GM23338 (cell line): ENCODE measurements around the gene MIB2. TPM values are rescaled to one million over a fixed set of nuclear protein-coding genes. Genes with fewer than 3 reads are reported as not detected.

ENCODE experiments used
- ATAC-seq: fragments of 200-7000 bp; cut with Tn5 transposase; 3 replicates; pipeline ENCODE4 v1.9.1; 2020
- DNase-seq: peaks from one replicate; pipeline ENCODE4 v3.0.0-alpha.2; 2015; ENCODE audit warnings: low spot score
- H2AFZ ChIP-seq: fragments of 200-600 bp; sonication (generic); 2 replicates; pipeline ENCODE4 v1.8.0; 2016; ENCODE audit warnings: antibody characterized with exemption, mild to moderate bottlenecking, moderate library complexity
- H3F3A ChIP-seq: fragments of 200-600 bp; sonication (generic); replicated peaks from 2 replicates; pipeline ENCODE4 v1.8.0; 2017; ENCODE audit warnings: antibody characterized with exemption, mixed run types, low read depth
- H3K27ac ChIP-seq: fragments of 200-600 bp; sonication (generic); 2 replicates; pipeline ENCODE4 v1.6.1; 2016; ENCODE audit warnings: low read depth
- H3K27me3 ChIP-seq: fragments of 200-600 bp; sonication (generic); 2 replicates; pipeline ENCODE4 v1.8.0; 2016; ENCODE audit warnings: mild to moderate bottlenecking, mixed run types, moderate library complexity; ENCODE audit not compliant: insufficient read depth
- H3K36me3 ChIP-seq: fragments of 200-600 bp; sonication (generic); 2 replicates; pipeline ENCODE4 v1.8.0; 2016; ENCODE audit warnings: mild to moderate bottlenecking; ENCODE audit not compliant: insufficient read depth
- H3K4me1 ChIP-seq: fragments of 200-600 bp; sonication (generic); 2 replicates; pipeline ENCODE4 v1.8.0; 2016; ENCODE audit warnings: mild to moderate bottlenecking, moderate library complexity; ENCODE audit not compliant: insufficient read depth
- H3K4me2 ChIP-seq: fragments of 200-600 bp; sonication (generic); 2 replicates; pipeline ENCODE4 v1.7.1; 2017; ENCODE audit warnings: mixed run types
- H3K4me3 ChIP-seq: fragments of 200-600 bp; sonication (generic); 2 replicates; pipeline ENCODE4 v1.6.1; 2016; ENCODE audit warnings: mixed run types
- H3K79me2 ChIP-seq: fragments of 200-600 bp; sonication (generic); replicated peaks from 2 replicates; pipeline ENCODE4 v1.8.0; 2017; ENCODE audit warnings: mild to moderate bottlenecking; ENCODE audit not compliant: insufficient read depth
- H3K9me2 ChIP-seq: fragments of 200-600 bp; sonication (generic); 2 replicates; pipeline ENCODE4 v1.8.0; 2017; ENCODE audit not compliant: insufficient read depth
- H4K20me1 ChIP-seq: fragments of 200-600 bp; sonication (generic); replicated peaks from 2 replicates; pipeline ENCODE4 v1.8.0; 2017; ENCODE audit warnings: mild to moderate bottlenecking; ENCODE audit not compliant: insufficient read depth
- H3K27ac Mint-ChIP-seq: 2 replicates; pipeline ENCODE4 v1.8.0; 2020; ENCODE audit warnings: inconsistent platforms, mild to moderate bottlenecking, moderate library complexity, mixed read lengths
- H3K27me3 Mint-ChIP-seq: 3 replicates; pipeline ENCODE4 v1.8.0; 2022; ENCODE audit warnings: low read depth, mild to moderate bottlenecking, moderate library complexity, mixed read lengths, inconsistent platforms; ENCODE audit not compliant: insufficient read depth, poor library complexity
- H3K36me3 Mint-ChIP-seq: 3 replicates; pipeline ENCODE4 v1.8.0; 2021; ENCODE audit warnings: low read depth, mild to moderate bottlenecking, inconsistent platforms, moderate library complexity, mixed read lengths
- H3K4me1 Mint-ChIP-seq: 3 replicates; pipeline ENCODE4 v1.8.0; 2020; ENCODE audit warnings: mild to moderate bottlenecking, inconsistent platforms, mixed read lengths
- H3K4me3 Mint-ChIP-seq: 3 replicates; pipeline ENCODE4 v1.8.0; 2021; ENCODE audit warnings: moderate library complexity, mild to moderate bottlenecking, inconsistent platforms, mixed read lengths
- H3K9me3 Mint-ChIP-seq: 3 replicates; pipeline ENCODE4 v1.8.0; 2020; ENCODE audit warnings: moderate library complexity, mild to moderate bottlenecking, inconsistent platforms, mixed read lengths
- CREB1 ChIP-seq: fragments of 250-450 bp; sonication (Bioruptor Pico); IDR thresholded peaks from 2 replicates; pipeline ENCODE4 v1.5.0; 2020; ENCODE audit warnings: low read depth, mild to moderate bottlenecking, moderate library complexity
- EZH2 ChIP-seq: fragments of 200-600 bp; sonication (generic); IDR thresholded peaks from one replicate; pipeline ENCODE4 v1.8.0; 2017; ENCODE audit warnings: antibody characterized with exemption, mild to moderate bottlenecking, low read depth; ENCODE audit not compliant: unreplicated experiment
- EZH2phosphoT487 ChIP-seq: fragments of 200-600 bp; sonication (generic); IDR thresholded peaks from one replicate; pipeline ENCODE4 v1.8.1; 2018; ENCODE audit warnings: antibody characterized with exemption; ENCODE audit not compliant: unreplicated experiment
- JUNB ChIP-seq: IDR thresholded peaks from one replicate; pipeline ENCODE4 v1.6.1; 2016; ENCODE audit warnings: antibody characterized with exemption; ENCODE audit not compliant: unreplicated experiment
- NANOG ChIP-seq: IDR thresholded peaks from 2 replicates; pipeline ENCODE4 v1.6.1; 2016; ENCODE audit warnings: antibody characterized with exemption, borderline replicate concordance
- POLR2AphosphoS5 ChIP-seq: IDR thresholded peaks from 2 replicates; pipeline ENCODE4 v1.6.1; 2016; ENCODE audit warnings: antibody characterized with exemption, low read depth
- STAT1 ChIP-seq: IDR thresholded peaks from one replicate; pipeline ENCODE4 v1.6.1; 2016; ENCODE audit warnings: antibody characterized with exemption; ENCODE audit not compliant: unreplicated experiment
- ZNF114 ChIP-seq: fragments of 250-450 bp; sonication (Bioruptor Pico); IDR thresholded peaks from 2 replicates; pipeline ENCODE4 v1.5.0; 2020; ENCODE audit warnings: mild to moderate bottlenecking, moderate library complexity
- ZNF331 ChIP-seq: fragments of 250-450 bp; sonication (Bioruptor Pico); IDR thresholded peaks from 2 replicates; pipeline ENCODE4 v1.5.0; 2020; ENCODE audit warnings: low read depth, mild to moderate bottlenecking, moderate library complexity
- polyA plus RNA-seq: library from polyadenylated mRNA; unstranded; fragments of >200 nt; fragmentation: Nextera tagmentation; extraction: Ambion mirVana; gene quantifications from 2 replicates; pipeline ENCODE4 v1.2.1, GENCODE V29; 2016
- total RNA-seq: library from RNA; depleted of rRNA; stranded (reverse); fragments of >200 nt; shearing (Covaris generic); gene quantifications from 2 replicates; pipeline ENCODE4 v1.2.3, GENCODE V29; 2014
- TF ChIP-seq, protein P1 (sequence below), 2 experiments: fragments of 200-600 bp in 1 of 2; sonication (generic) in 1 of 2; conservative IDR thresholded peaks; 2 replicates each; pipeline versions ENCODE4 v1.5.1 to v1.6.1; 2016 to 2017; ENCODE audit warnings: antibody characterized with exemption in 2 of 2, low read depth in 2 of 2, mild to moderate bottlenecking in 2 of 2, moderate library complexity in 1 of 2
- TF ChIP-seq, protein P2 (sequence below): IDR thresholded peaks from 2 replicates; pipeline ENCODE4 v1.6.1; 2016; ENCODE audit warnings: antibody characterized with exemption
- TF ChIP-seq, protein P3 (sequence below): IDR thresholded peaks from one replicate; pipeline ENCODE4 v1.6.1; 2018; ENCODE audit warnings: antibody characterized with exemption; ENCODE audit not compliant: unreplicated experiment
- TF ChIP-seq, protein P4 (sequence below): fragments of 250-450 bp; sonication (Bioruptor Pico); IDR thresholded peaks from 2 replicates; pipeline ENCODE4 v1.5.0; 2020; ENCODE audit warnings: mild to moderate bottlenecking, moderate library complexity

The MIB2 gene
- total and polyA plus RNA-seq, 2 experiments from 2014 or later = 82.6 to 104 TPM

DNA sequence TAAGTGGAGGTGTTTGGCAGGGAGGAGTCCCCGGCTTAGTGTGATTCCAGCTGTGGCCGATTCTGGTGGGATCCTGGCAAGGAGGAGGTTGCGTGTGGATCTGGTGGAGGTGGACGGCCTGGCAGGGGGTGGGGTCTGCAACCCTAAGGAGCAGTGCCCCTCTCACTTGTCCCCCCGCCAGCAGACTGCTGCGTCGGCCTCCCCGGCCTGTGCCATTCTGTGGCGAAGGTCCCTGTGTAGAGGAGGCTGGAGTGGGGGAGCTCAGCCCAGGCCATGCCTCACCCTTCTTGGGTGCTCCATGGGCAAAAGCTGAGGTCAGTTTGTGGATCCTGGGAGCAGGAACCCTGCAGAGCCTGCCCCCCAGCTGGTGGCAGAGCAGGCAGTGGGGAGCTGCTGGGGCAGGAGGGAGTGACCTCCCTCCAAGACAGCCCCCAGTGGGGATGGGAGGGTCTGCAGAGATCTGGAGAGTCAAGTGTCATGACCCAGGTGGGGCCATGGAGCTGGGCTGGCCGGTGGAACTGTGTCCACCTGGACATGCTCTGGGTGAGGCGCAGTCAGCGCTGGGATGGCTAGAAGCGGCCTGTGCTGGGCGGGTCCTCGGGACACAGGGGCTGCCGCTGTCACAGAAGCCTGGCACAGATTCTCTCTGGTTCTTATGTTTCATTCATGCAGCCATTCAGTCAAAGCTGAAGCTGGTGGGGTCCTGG, 5.3 kb downstream of the MIB2 start:
- no peaks in the 10 kb centered on the region; the same call in 2 of the 3 replicates for H3K36me3 Mint-ChIP-seq
- no peaks in the 10 kb centered on the region; the same call in 2 of the 3 replicates for H3K4me1 Mint-ChIP-seq
- Histone ChIP-seq H3K79me2 (no peaks in the 10 kb centered on the region; the same call in 1 of the 2 replicates), H3K36me3 (no peaks in the 10 kb centered on the region), H3K4me3 (no peak overlapping the region), H3F3A (no peaks in the 10 kb centered on the region; the same call in 1 of the 2 replicates), H3K27me3 (no peaks in the 10 kb centered on the region), H3K9me2 (no peaks in the 10 kb centered on the region), H3K27ac (no peak overlapping the region), H2AFZ (no peak overlapping the region), H3K4me1 (no peaks in the 10 kb centered on the region; the same call in 1 of the 2 replicates), H4K20me1 (peaks cover 5% of the 10 kb centered on the region), H3K4me2 (no peak overlapping the region)
- TF ChIP-seq, protein P1, sequence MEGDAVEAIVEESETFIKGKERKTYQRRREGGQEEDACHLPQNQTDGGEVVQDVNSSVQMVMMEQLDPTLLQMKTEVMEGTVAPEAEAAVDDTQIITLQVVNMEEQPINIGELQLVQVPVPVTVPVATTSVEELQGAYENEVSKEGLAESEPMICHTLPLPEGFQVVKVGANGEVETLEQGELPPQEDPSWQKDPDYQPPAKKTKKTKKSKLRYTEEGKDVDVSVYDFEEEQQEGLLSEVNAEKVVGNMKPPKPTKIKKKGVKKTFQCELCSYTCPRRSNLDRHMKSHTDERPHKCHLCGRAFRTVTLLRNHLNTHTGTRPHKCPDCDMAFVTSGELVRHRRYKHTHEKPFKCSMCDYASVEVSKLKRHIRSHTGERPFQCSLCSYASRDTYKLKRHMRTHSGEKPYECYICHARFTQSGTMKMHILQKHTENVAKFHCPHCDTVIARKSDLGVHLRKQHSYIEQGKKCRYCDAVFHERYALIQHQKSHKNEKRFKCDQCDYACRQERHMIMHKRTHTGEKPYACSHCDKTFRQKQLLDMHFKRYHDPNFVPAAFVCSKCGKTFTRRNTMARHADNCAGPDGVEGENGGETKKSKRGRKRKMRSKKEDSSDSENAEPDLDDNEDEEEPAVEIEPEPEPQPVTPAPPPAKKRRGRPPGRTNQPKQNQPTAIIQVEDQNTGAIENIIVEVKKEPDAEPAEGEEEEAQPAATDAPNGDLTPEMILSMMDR (conservative IDR thresholded peaks at IDR 0.05; ENCODE audit: low read depth in 2 of 2) = no peak
- TF ChIP-seq POLR2AphosphoS5 (no peak), STAT1 (no peak), JUNB (no peak), CREB1 (CRISPR knock-in tag) (no peak), EZH2phosphoT487 (no peak), EZH2 (no peak), ZNF114 (CRISPR knock-in tag) (no peak), NANOG (no peak), ZNF331 (CRISPR knock-in tag) (no peak)
- TF ChIP-seq, protein P2, sequence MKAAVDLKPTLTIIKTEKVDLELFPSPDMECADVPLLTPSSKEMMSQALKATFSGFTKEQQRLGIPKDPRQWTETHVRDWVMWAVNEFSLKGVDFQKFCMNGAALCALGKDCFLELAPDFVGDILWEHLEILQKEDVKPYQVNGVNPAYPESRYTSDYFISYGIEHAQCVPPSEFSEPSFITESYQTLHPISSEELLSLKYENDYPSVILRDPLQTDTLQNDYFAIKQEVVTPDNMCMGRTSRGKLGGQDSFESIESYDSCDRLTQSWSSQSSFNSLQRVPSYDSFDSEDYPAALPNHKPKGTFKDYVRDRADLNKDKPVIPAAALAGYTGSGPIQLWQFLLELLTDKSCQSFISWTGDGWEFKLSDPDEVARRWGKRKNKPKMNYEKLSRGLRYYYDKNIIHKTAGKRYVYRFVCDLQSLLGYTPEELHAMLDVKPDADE = no peak
- TF ChIP-seq, protein P3, sequence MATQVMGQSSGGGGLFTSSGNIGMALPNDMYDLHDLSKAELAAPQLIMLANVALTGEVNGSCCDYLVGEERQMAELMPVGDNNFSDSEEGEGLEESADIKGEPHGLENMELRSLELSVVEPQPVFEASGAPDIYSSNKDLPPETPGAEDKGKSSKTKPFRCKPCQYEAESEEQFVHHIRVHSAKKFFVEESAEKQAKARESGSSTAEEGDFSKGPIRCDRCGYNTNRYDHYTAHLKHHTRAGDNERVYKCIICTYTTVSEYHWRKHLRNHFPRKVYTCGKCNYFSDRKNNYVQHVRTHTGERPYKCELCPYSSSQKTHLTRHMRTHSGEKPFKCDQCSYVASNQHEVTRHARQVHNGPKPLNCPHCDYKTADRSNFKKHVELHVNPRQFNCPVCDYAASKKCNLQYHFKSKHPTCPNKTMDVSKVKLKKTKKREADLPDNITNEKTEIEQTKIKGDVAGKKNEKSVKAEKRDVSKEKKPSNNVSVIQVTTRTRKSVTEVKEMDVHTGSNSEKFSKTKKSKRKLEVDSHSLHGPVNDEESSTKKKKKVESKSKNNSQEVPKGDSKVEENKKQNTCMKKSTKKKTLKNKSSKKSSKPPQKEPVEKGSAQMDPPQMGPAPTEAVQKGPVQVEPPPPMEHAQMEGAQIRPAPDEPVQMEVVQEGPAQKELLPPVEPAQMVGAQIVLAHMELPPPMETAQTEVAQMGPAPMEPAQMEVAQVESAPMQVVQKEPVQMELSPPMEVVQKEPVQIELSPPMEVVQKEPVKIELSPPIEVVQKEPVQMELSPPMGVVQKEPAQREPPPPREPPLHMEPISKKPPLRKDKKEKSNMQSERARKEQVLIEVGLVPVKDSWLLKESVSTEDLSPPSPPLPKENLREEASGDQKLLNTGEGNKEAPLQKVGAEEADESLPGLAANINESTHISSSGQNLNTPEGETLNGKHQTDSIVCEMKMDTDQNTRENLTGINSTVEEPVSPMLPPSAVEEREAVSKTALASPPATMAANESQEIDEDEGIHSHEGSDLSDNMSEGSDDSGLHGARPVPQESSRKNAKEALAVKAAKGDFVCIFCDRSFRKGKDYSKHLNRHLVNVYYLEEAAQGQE = no peak
- TF ChIP-seq, protein P4, sequence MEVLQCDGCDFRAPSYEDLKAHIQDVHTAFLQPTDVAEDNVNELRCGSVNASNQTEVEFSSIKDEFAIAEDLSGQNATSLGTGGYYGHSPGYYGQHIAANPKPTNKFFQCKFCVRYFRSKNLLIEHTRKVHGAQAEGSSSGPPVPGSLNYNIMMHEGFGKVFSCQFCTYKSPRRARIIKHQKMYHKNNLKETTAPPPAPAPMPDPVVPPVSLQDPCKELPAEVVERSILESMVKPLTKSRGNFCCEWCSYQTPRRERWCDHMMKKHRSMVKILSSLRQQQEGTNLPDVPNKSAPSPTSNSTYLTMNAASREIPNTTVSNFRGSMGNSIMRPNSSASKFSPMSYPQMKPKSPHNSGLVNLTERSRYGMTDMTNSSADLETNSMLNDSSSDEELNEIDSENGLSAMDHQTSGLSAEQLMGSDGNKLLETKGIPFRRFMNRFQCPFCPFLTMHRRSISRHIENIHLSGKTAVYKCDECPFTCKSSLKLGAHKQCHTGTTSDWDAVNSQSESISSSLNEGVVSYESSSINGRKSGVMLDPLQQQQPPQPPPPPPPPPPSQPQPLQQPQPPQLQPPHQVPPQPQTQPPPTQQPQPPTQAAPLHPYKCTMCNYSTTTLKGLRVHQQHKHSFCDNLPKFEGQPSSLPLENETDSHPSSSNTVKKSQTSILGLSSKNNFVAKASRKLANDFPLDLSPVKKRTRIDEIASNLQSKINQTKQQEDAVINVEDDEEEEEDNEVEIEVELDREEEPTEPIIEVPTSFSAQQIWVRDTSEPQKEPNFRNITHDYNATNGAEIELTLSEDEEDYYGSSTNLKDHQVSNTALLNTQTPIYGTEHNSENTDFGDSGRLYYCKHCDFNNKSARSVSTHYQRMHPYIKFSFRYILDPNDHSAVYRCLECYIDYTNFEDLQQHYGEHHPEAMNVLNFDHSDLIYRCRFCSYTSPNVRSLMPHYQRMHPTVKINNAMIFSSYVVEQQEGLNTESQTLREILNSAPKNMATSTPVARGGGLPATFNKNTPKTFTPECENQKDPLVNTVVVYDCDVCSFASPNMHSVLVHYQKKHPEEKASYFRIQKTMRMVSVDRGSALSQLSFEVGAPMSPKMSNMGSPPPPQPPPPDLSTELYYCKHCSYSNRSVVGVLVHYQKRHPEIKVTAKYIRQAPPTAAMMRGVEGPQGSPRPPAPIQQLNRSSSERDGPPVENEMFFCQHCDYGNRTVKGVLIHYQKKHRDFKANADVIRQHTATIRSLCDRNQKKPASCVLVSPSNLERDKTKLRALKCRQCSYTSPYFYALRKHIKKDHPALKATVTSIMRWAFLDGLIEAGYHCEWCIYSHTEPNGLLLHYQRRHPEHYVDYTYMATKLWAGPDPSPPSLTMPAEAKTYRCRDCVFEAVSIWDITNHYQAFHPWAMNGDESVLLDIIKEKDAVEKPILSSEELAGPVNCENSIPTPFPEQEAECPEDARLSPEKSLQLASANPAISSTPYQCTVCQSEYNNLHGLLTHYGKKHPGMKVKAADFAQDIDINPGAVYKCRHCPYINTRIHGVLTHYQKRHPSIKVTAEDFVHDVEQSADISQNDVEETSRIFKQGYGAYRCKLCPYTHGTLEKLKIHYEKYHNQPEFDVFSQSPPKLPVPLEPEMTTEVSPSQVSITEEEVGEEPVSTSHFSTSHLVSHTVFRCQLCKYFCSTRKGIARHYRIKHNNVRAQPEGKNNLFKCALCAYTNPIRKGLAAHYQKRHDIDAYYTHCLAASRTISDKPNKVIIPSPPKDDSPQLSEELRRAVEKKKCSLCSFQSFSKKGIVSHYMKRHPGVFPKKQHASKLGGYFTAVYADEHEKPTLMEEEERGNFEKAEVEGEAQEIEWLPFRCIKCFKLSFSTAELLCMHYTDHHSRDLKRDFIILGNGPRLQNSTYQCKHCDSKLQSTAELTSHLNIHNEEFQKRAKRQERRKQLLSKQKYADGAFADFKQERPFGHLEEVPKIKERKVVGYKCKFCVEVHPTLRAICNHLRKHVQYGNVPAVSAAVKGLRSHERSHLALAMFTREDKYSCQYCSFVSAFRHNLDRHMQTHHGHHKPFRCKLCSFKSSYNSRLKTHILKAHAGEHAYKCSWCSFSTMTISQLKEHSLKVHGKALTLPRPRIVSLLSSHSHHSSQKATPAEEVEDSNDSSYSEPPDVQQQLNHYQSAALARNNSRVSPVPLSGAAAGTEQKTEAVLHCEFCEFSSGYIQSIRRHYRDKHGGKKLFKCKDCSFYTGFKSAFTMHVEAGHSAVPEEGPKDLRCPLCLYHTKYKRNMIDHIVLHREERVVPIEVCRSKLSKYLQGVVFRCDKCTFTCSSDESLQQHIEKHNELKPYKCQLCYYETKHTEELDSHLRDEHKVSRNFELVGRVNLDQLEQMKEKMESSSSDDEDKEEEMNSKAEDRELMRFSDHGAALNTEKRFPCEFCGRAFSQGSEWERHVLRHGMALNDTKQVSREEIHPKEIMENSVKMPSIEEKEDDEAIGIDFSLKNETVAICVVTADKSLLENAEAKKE (CRISPR knock-in tag) = no peak
- DNase-seq (no peak), ATAC-seq (no peak)
- H3K9me3 Mint-ChIP-seq = no peaks in the 10 kb centered on the region; the same call in 2 of the 3 replicates
- peaks cover 16% of the 10 kb centered on the region for H3K27me3 Mint-ChIP-seq
- H3K4me3 Mint-ChIP-seq = no peak overlapping the region
- no peak overlapping the region for H3K27ac Mint-ChIP-seq
